ENCODE measurements around the gene IDH1. TPM values are rescaled to one million over a fixed set of nuclear protein-coding genes. Genes with fewer than 3 reads are reported as not detected.

Gene IDH1
- total RNA-seq, 1 experiment from 2014 or later, result 166 TPM

- Mint-ChIP-seq H3K27ac (ENCODE audit: unreplicated experiment) (no peak overlapping the region), H3K9me3 (ENCODE audit: low read depth, unreplicated experiment) (no peaks in the 10 kb centered on the region), H3K4me1 (ENCODE audit: low read depth, unreplicated experiment) (no peaks in the 10 kb centered on the region), H3K27me3 (ENCODE audit: unreplicated experiment) (no peaks in the 10 kb centered on the region), H3K4me3 (ENCODE audit: low read depth, unreplicated experiment) (no peak overlapping the region), H3K36me3 (ENCODE audit: insufficient read depth, unreplicated experiment) (peaks cover 6% of the 10 kb centered on the region)
- CTCF ChIA-PET, result no interaction called here
- TF ChIP-seq, protein P1, sequence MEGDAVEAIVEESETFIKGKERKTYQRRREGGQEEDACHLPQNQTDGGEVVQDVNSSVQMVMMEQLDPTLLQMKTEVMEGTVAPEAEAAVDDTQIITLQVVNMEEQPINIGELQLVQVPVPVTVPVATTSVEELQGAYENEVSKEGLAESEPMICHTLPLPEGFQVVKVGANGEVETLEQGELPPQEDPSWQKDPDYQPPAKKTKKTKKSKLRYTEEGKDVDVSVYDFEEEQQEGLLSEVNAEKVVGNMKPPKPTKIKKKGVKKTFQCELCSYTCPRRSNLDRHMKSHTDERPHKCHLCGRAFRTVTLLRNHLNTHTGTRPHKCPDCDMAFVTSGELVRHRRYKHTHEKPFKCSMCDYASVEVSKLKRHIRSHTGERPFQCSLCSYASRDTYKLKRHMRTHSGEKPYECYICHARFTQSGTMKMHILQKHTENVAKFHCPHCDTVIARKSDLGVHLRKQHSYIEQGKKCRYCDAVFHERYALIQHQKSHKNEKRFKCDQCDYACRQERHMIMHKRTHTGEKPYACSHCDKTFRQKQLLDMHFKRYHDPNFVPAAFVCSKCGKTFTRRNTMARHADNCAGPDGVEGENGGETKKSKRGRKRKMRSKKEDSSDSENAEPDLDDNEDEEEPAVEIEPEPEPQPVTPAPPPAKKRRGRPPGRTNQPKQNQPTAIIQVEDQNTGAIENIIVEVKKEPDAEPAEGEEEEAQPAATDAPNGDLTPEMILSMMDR (IDR thresholded peaks at IDR 0.05; ENCODE audit: unreplicated experiment), result no peak
- no TSS peak for BruUV-seq (replicated peaks)
- intact Hi-C loops (cut with micrococcal nuclease; ENCODE audit: unreplicated experiment), result no loop called here
- no peak for DNase-seq
Measured at GRCh38 chr2:208296610-208297009, 41.7 kb upstream of the IDH1 start.

- no peak overlapping the region for H3K27ac Mint-ChIP-seq (ENCODE audit: unreplicated experiment)
- BruUV-seq (replicated peaks), result no TSS peak
- no peaks in the 10 kb centered on the region for H3K27me3 Mint-ChIP-seq (ENCODE audit: unreplicated experiment)
- no peak overlapping the region for H3K4me3 Mint-ChIP-seq (ENCODE audit: low read depth, unreplicated experiment)
- no peak for DNase-seq
- intact Hi-C loops (cut with micrococcal nuclease; ENCODE audit: unreplicated experiment), result no loop called here
- no peaks in the 10 kb centered on the region for H3K9me3 Mint-ChIP-seq (ENCODE audit: low read depth, unreplicated experiment)
- no peaks in the 10 kb centered on the region for H3K4me1 Mint-ChIP-seq (ENCODE audit: low read depth, unreplicated experiment)
- TF ChIP-seq, protein P1 (IDR thresholded peaks at IDR 0.05; ENCODE audit: unreplicated experiment), result no peak
- CTCF ChIA-PET, result no interaction called here
- peaks cover 6% of the 10 kb centered on the region for H3K36me3 Mint-ChIP-seq (ENCODE audit: insufficient read depth, unreplicated experiment)
Measured at GRCh38 chr2:208295834-208296233, 41.0 kb upstream of the IDH1 start.

DNA sequence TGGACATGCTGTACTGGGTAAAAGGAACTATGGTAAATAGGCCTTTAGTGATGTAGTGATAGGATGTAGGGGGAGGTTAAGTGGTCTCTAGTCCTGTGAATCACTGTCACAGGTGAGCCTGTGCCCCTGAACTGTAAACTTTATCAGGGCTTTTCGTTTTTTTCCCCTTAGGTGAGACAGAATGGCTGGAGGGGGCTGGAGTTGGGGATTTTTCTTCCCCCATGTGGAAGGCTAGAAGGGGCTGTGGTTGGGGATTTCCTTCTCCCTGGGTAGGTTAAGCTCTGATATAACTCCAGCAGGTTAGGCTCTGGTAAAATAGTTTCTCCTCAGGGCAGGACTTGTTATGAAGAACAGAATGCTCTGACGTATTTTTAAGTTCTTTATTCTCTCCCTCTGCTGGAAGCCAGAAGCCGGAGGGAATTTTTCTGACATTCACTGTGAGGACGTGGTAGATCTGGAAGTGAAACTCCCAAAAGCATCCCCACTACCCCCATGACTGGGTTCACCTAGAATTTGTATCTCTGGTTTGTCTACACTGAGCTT, 39.7 kb upstream of the IDH1 start:
- TF ChIP-seq, protein P1 (IDR thresholded peaks at IDR 0.05; ENCODE audit: unreplicated experiment), result no peak
- no TSS peak for BruUV-seq (replicated peaks)
- H3K36me3 Mint-ChIP-seq (ENCODE audit: insufficient read depth, unreplicated experiment), result peaks cover 14% of the 10 kb centered on the region
- intact Hi-C loops (cut with micrococcal nuclease; ENCODE audit: unreplicated experiment), result loop anchor here (5.0 kb wide), 1 partner anchor 333 kb away; no protein-coding TSS in a partner anchor
- H3K27me3 Mint-ChIP-seq (ENCODE audit: unreplicated experiment), result no peaks in the 10 kb centered on the region
- H3K4me1 Mint-ChIP-seq (ENCODE audit: low read depth, unreplicated experiment), result no peaks in the 10 kb centered on the region
- no peak for DNase-seq
- no peaks in the 10 kb centered on the region for H3K9me3 Mint-ChIP-seq (ENCODE audit: low read depth, unreplicated experiment)
- no peak overlapping the region for H3K4me3 Mint-ChIP-seq (ENCODE audit: low read depth, unreplicated experiment)
- CTCF ChIA-PET, result no interaction called here
- H3K27ac Mint-ChIP-seq (ENCODE audit: unreplicated experiment), result no peak overlapping the region

DNA sequence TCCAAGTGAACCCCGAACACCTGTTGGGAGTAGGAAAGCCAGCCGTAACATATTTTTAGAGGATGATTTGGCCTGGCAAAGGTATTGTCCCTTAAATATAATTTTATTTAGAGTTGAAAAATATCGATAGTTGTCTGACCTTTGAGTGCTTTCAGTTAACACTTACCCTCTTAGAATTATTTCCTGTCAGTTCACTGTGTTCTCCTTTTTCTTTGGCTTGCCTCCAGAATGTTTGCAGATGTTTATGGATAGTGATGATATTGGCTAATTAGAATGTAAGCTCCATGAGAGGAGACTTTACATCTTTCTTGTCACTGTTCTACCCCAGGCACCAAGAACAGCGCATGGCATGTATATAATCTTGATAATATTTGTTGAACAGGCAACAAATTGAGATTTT, 31.0 kb upstream of the IDH1 start:
- intact Hi-C loops (cut with micrococcal nuclease; ENCODE audit: unreplicated experiment), result no loop called here

More for the DNA sequence above, 31.0 kb upstream of the IDH1 start:
- DNase-seq, result no peak
- H3K4me3 Mint-ChIP-seq (ENCODE audit: low read depth, unreplicated experiment), result no peak overlapping the region
- no peak overlapping the region for H3K27ac Mint-ChIP-seq (ENCODE audit: unreplicated experiment)
- H3K4me1 Mint-ChIP-seq (ENCODE audit: low read depth, unreplicated experiment), result peaks cover 4% of the 10 kb centered on the region
- H3K36me3 Mint-ChIP-seq (ENCODE audit: insufficient read depth, unreplicated experiment), result peaks cover 25% of the 10 kb centered on the region
- BruUV-seq (replicated peaks), result no TSS peak
- CTCF ChIA-PET, result no interaction called here
- TF ChIP-seq, protein P1 (IDR thresholded peaks at IDR 0.05; ENCODE audit: unreplicated experiment), result no peak
- H3K27me3 Mint-ChIP-seq (ENCODE audit: unreplicated experiment), result no peaks in the 10 kb centered on the region
- H3K9me3 Mint-ChIP-seq (ENCODE audit: low read depth, unreplicated experiment), result no peaks in the 10 kb centered on the region
